Activated B cell treated with CpG ODN at 0.5 μM for 24 hours (primary cell): ENCODE data around the gene ZNF729. TPM values are rescaled to one million over a fixed set of nuclear protein-coding genes. Genes with fewer than 3 reads are reported as not detected.

Experiments
- ATAC-seq: fragments of 200-7000 bp; cut with Tn5 transposase; one replicate; pipeline ENCODE4 v1.10.0; 2021; ENCODE audit warnings: low read depth, mild to moderate bottlenecking, moderate library complexity
- CTCF ChIA-PET: fragments of 350-600 bp; sonication (Branson Sonifier 250); formaldehyde crosslinking; loops from one replicate; lab custom pipeline; 2021; ENCODE audit warnings: antibody characterized with exemption; lab: Charles Lee
- POLR2A ChIA-PET: fragments of 350-600 bp; sonication (Branson Sonifier 250); formaldehyde crosslinking; loops from one replicate; lab custom pipeline; 2021; ENCODE audit warnings: antibody characterized with exemption; lab: Charles Lee
- DNase-seq: peaks from one replicate; pipeline ENCODE4 v3.0.0; 2022
- H3K27ac Mint-ChIP-seq: one replicate; pipeline ENCODE4 v1.8.0; 2020; ENCODE audit warnings: mixed read lengths
- H3K27me3 Mint-ChIP-seq: one replicate; pipeline ENCODE4 v1.8.0; 2021; ENCODE audit warnings: mixed read lengths
- H3K36me3 Mint-ChIP-seq: one replicate; pipeline ENCODE4 v1.8.0; 2021; ENCODE audit warnings: low read depth, mixed read lengths
- H3K4me1 Mint-ChIP-seq: one replicate; pipeline ENCODE4 v1.8.0; 2021; ENCODE audit warnings: mixed read lengths
- H3K4me3 Mint-ChIP-seq: one replicate; pipeline ENCODE4 v1.8.0; 2020; ENCODE audit warnings: mild to moderate bottlenecking, mixed read lengths
- H3K9me3 Mint-ChIP-seq: one replicate; pipeline ENCODE4 v1.8.0; 2020; ENCODE audit warnings: mixed read lengths
- intact Hi-C: fragments of 100-400 bp; cut with micrococcal nuclease; formaldehyde crosslinking; loops from one replicate; pipeline ENCODE4 v1.15.1; 2024
- total RNA-seq: library from RNA; stranded (reverse); gene quantifications from 2 replicates; pipeline ENCODE4 v1.2.3, GENCODE V29; 2022
- TF ChIP-seq, protein P1 (sequence below): fragments of 200-600 bp; IDR thresholded peaks from one replicate; pipeline ENCODE4 v1.8.0; 2022; ENCODE audit warnings: antibody characterized with exemption, mild to moderate bottlenecking

The ZNF729 gene
- total RNA-seq, 1 donor from 2014 or later, result not detected

DNA sequence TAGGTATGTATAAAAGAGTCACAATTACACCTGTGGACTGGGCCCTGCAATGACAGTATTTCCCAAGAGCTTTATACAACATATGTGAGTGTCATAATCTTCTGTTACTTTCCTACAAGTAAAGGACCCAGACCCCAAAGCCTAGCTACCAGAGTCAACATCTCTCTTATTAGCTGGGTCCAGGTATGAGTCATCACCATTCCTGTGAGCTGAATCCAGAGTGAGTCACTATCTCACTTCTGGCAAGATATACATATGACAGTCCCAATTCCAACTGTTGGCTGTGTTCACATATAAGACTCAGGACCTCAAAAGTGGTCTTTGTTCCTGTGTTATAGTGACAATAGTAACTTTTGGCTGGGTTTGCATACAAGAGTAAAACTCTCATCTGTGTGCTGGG, 46.7 kb downstream of the ZNF729 start:
- no peak overlapping the region for H3K4me3 Mint-ChIP-seq
- POLR2A ChIA-PET, result no interaction called here
- no peaks in the 10 kb centered on the region for H3K4me1 Mint-ChIP-seq
- DNase-seq (no peak), ATAC-seq (no peak)
- peaks cover 20% of the 10 kb centered on the region for H3K9me3 Mint-ChIP-seq
- no peaks in the 10 kb centered on the region for H3K27me3 Mint-ChIP-seq
- CTCF ChIA-PET, result no interaction called here
- no peak overlapping the region for H3K27ac Mint-ChIP-seq
- no peaks in the 10 kb centered on the region for H3K36me3 Mint-ChIP-seq
- TF ChIP-seq, protein P1, sequence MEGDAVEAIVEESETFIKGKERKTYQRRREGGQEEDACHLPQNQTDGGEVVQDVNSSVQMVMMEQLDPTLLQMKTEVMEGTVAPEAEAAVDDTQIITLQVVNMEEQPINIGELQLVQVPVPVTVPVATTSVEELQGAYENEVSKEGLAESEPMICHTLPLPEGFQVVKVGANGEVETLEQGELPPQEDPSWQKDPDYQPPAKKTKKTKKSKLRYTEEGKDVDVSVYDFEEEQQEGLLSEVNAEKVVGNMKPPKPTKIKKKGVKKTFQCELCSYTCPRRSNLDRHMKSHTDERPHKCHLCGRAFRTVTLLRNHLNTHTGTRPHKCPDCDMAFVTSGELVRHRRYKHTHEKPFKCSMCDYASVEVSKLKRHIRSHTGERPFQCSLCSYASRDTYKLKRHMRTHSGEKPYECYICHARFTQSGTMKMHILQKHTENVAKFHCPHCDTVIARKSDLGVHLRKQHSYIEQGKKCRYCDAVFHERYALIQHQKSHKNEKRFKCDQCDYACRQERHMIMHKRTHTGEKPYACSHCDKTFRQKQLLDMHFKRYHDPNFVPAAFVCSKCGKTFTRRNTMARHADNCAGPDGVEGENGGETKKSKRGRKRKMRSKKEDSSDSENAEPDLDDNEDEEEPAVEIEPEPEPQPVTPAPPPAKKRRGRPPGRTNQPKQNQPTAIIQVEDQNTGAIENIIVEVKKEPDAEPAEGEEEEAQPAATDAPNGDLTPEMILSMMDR, result no peak
- intact Hi-C loops, result no loop called here

DNA sequence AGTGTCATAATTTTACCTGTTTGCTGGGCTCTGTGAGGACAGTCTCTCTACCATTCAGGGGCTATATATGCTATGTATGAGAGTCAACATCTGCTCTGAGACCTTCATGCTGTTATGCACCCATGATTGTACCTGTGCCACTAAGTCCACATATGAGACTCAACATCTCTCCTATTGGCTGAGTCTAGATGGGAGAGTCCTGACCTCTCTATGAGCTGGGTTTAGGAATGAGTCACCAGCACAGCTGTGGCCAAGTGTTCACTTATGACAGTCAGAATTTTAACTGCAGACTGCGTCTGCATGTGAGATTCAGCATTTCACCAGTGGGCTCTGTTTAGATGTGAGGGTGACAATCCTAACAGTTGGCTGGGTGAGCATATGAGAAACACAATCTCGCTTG, 49.5 kb downstream of the ZNF729 start:
- ATAC-seq (no peak), DNase-seq (no peak)
- Mint-ChIP-seq H3K27ac (no peak overlapping the region), H3K9me3 (peaks cover 16% of the 10 kb centered on the region), H3K27me3 (no peaks in the 10 kb centered on the region), H3K36me3 (no peaks in the 10 kb centered on the region), H3K4me1 (no peaks in the 10 kb centered on the region), H3K4me3 (no peak overlapping the region)
- ChIA-PET POLR2A (no interaction called here), CTCF (no interaction called here)
- TF ChIP-seq, protein P1, result no peak
- intact Hi-C loops, result no loop called here

- ATAC-seq (no peak), DNase-seq (no peak)
- TF ChIP-seq, protein P1, result no peak
- CTCF ChIA-PET, result no interaction called here
- H3K4me1 Mint-ChIP-seq, result no peaks in the 10 kb centered on the region
- H3K27ac Mint-ChIP-seq, result no peak overlapping the region
- H3K4me3 Mint-ChIP-seq, result no peak overlapping the region
- POLR2A ChIA-PET, result no interaction called here
- no peaks in the 10 kb centered on the region for H3K36me3 Mint-ChIP-seq
- intact Hi-C loops, result no loop called here
- H3K9me3 Mint-ChIP-seq, result peaks cover 19% of the 10 kb centered on the region
- H3K27me3 Mint-ChIP-seq, result no peaks in the 10 kb centered on the region
Measured at GRCh38 chr19:22354665-22355064, 68.4 kb downstream of the ZNF729 start.

Other genes starting within 250 kb of the ZNF729 start
- gene ZNF257, start 234.0 kb upstream of the ZNF729 start, total RNA-seq, result 13.6 and 15.9 TPM in 2 replicates
- gene ZNF676, start 89.5 kb upstream of the ZNF729 start, total RNA-seq, result 0.11 and 0.29 TPM in 2 replicates
- gene ZNF98, start 135.9 kb downstream of the ZNF729 start, total RNA-seq, result not detected in 2 replicates